H1 (cell line): ENCODE data around the gene EPHA5. TPM values are rescaled to one million over a fixed set of nuclear protein-coding genes. Genes with fewer than 3 reads are reported as not detected.

Source experiments
- CBX8 ChIP-seq: fragments of 300-800, 300-1000 bp; sonication (generic); IDR thresholded peaks from 2 replicates; pipeline ENCODE4 v1.7.1; 2016; ENCODE audit warnings: low read depth, low read length, borderline replicate concordance
- CREB1 ChIP-seq: IDR thresholded peaks from 2 replicates; pipeline ENCODE4 v1.6.1; 2012; ENCODE audit warnings: inconsistent platforms
- EZH2 ChIP-seq: fragments of 200-600 bp; sonication (generic); IDR thresholded peaks from 2 replicates; pipeline ENCODE4 v1.7.1; 2012; ENCODE audit warnings: low read depth, mild to moderate bottlenecking, moderate library complexity, low read length, inconsistent platforms; ENCODE audit not compliant: severe bottlenecking
- SP1 ChIP-seq: IDR thresholded peaks from 2 replicates; pipeline ENCODE4 v1.6.1; 2011; ENCODE audit warnings: low read depth, low read length
- SP4 ChIP-seq: IDR thresholded peaks from 2 replicates; pipeline ENCODE4 v1.6.1; 2012; ENCODE audit warnings: low read length, inconsistent platforms
- SUZ12 ChIP-seq: fragments of 200-600 bp; sonication (generic); IDR thresholded peaks from 2 replicates; pipeline ENCODE4 v1.6.1; 2012; ENCODE audit warnings: mild to moderate bottlenecking, inconsistent platforms, low read length, moderate library complexity, mixed read lengths
- TBP ChIP-seq: IDR thresholded peaks from 2 replicates; pipeline ENCODE4 v1.6.1; 2011; ENCODE audit warnings: low read depth, low read length, improper control_type of control experiment
- TEAD4 ChIP-seq: IDR thresholded peaks from 2 replicates; pipeline ENCODE4 v1.6.1; 2012; ENCODE audit warnings: low read depth, low read length, inconsistent platforms, mixed read lengths
- polyA plus RNA-seq, 7 experiments: library from polyadenylated mRNA; depleted of rRNA in 3 of 7; stranded (reverse) in 5 of 7; unstranded in 2 of 7; fragments of >200 nt in 5 of 7; fragments of 200-250 nt in 2 of 7; gene quantifications; 1 replicate in 5 of 7; 2 replicates in 1 of 7; 4 replicates in 1 of 7; pipeline versions ENCODE4 v1.2.1 to v1.2.3, GENCODE V29; 2011 to 2013; ENCODE audit warnings: missing spikeins in 2 of 7, mixed read lengths in 2 of 7
- total RNA-seq: library from RNA; stranded (reverse); fragmentation: NEBNext Ultra II Directional; extraction: Animal tissue kit (Norgen Biotek cat#: 25700); gene quantifications from 2 replicates; pipeline ENCODE4 v1.2.1, GENCODE V29; 2021
- TF ChIP-seq, protein P1 (sequence below): IDR thresholded peaks from 2 replicates; pipeline ENCODE4 v1.6.1; 2012; ENCODE audit warnings: inconsistent platforms

The EPHA5 gene
- total and polyA plus RNA-seq, 2 of the 8 experiments (the other 6 are each of a cell fraction or from before 2014, with no cell fraction given) = 0.03 to 0.11 TPM

DNA sequence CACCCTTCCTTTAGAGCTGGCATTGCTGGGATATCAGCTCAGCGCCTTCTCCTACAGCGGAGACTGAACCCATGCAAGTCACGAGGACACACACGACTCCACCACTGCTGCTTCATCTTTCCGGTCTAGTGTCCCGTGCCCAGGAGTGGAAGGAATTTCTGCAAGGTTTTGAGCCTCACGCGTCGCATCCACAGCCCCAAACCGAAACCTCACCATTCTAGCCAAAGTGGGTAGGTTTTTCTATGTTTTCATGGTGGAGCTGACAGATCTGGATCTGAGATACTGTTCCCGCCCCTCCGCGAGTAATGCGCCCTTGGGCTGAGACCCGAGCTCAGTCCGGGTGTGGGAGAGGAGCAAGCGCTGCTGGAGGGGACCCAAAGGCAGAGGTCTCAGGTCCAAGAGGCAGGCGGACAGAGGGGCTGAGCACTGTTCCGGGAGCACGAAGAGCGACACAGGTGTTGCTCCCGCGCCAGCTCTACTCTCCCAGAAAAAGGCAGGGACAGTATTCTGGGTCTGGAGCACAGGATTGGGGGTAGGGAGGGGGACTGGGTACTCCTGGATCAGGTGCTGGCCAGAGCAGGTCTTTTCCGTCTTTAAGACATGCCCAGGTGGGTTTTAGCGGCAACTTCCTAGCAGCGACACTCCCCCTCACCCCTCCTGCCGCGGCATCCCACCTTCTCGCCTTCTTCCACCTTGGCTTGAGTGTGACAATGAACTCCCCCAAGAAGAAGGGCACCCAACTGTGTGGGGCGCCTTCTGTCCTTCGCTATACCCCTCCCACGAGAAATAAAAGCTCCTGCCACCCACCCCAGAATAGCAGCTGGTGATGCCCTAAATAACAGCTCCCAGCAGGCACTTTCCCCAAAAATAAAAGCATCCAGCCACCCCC is 1.8 kb downstream of the EPHA5 start (continued):
- no peak for TF ChIP-seq CREB1
- TF ChIP-seq TBP = no peak
- TF ChIP-seq SUZ12 = peak; percentile 67
- TF ChIP-seq, protein P1, sequence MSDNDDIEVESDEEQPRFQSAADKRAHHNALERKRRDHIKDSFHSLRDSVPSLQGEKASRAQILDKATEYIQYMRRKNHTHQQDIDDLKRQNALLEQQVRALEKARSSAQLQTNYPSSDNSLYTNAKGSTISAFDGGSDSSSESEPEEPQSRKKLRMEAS = peak; percentile 67
- TF ChIP-seq TEAD4 = no peak
- TF ChIP-seq SP4 = no peak
- no peak for TF ChIP-seq SP1
- peak; percentile 32 for TF ChIP-seq EZH2
- no peak for TF ChIP-seq CBX8
